WTC11 (cell line): ENCODE measurements around the gene EMC9. TPM values are rescaled to one million over a fixed set of nuclear protein-coding genes. Genes with fewer than 3 reads are reported as not detected.

Source experiments
- ATAC-seq: fragments of 200-7000 bp; cut with Tn5 transposase; 2 replicates; pipeline ENCODE4 v1.10.0; 2021; ENCODE audit warnings: mild to moderate bottlenecking, moderate library complexity
- CTCF ChIA-PET: fragments of 300-600 bp; sonication (Branson Sonifier 250); formaldehyde crosslinking; loops from one replicate; lab custom pipeline; 2021; ENCODE audit warnings: antibody characterized with exemption; lab: Charles Lee
- POLR2A ChIA-PET: fragments of 350-600 bp; sonication (Branson Sonifier 250); formaldehyde crosslinking; loops from one replicate; lab custom pipeline; 2021; ENCODE audit warnings: antibody characterized with exemption; lab: Charles Lee
- DNase-seq: peaks from one replicate; pipeline ENCODE4 v3.0.0; 2021; ENCODE audit warnings: low spot score
- H3K27ac Mint-ChIP-seq: 2 replicates; pipeline ENCODE4 v1.8.0; 2021; ENCODE audit warnings: mixed read lengths
- H3K27me3 Mint-ChIP-seq: 2 replicates; pipeline ENCODE4 v1.8.0; 2021; ENCODE audit warnings: low read depth, mild to moderate bottlenecking, moderate library complexity, mixed read lengths
- H3K36me3 Mint-ChIP-seq: 2 replicates; pipeline ENCODE4 v1.8.0; 2021; ENCODE audit warnings: mixed read lengths
- H3K4me1 Mint-ChIP-seq: 2 replicates; pipeline ENCODE4 v1.8.0; 2022; ENCODE audit warnings: mixed read lengths
- H3K4me3 Mint-ChIP-seq: 2 replicates; pipeline ENCODE4 v1.8.0; 2021; ENCODE audit warnings: mild to moderate bottlenecking, moderate library complexity, mixed read lengths
- H3K9me3 Mint-ChIP-seq: 2 replicates; pipeline ENCODE4 v1.8.0; 2021; ENCODE audit warnings: mixed read lengths
- ARID4B ChIP-seq: sonication (generic); formaldehyde crosslinking; IDR thresholded peaks from 2 replicates; pipeline ENCODE4 v1.8.0; 2023; ENCODE audit warnings: missing genetic modification reagents, mild to moderate bottlenecking, borderline replicate concordance
- ATF2 ChIP-seq: sonication (generic); formaldehyde crosslinking; IDR thresholded peaks from 2 replicates; pipeline ENCODE4 v1.8.1; 2022; ENCODE audit warnings: low read depth, missing genetic modification reagents, borderline replicate concordance
- HMGA2 ChIP-seq: fragments of 250-450 bp; sonication (Bioruptor Pico); IDR thresholded peaks from 2 replicates; pipeline ENCODE4 v1.4.0; 2021; ENCODE audit warnings: mild to moderate bottlenecking, moderate library complexity
- IRF2 ChIP-seq: sonication (generic); formaldehyde crosslinking; IDR thresholded peaks from 2 replicates; pipeline ENCODE4 v1.8.0; 2022; ENCODE audit warnings: low read depth, missing genetic modification reagents, borderline replicate concordance
- MLX ChIP-seq: sonication (generic); formaldehyde crosslinking; IDR thresholded peaks from 2 replicates; pipeline ENCODE4 v1.8.1; 2023; ENCODE audit warnings: mild to moderate bottlenecking, missing genetic modification reagents, moderate library complexity
- NFATC4 ChIP-seq: fragments of 250-450 bp; sonication (Bioruptor Pico); IDR thresholded peaks from 2 replicates; pipeline ENCODE4 v1.9.0; 2021; ENCODE audit warnings: mild to moderate bottlenecking
- TCF7 ChIP-seq: sonication (generic); formaldehyde crosslinking; IDR thresholded peaks from 2 replicates; pipeline ENCODE4 v1.8.0; 2022; ENCODE audit warnings: mild to moderate bottlenecking, low read depth, missing genetic modification reagents, moderate library complexity
- TEAD1 ChIP-seq: sonication (generic); formaldehyde crosslinking; IDR thresholded peaks from 2 replicates; pipeline ENCODE4 v1.8.0; 2022; ENCODE audit warnings: mild to moderate bottlenecking, missing genetic modification reagents
- USF1 ChIP-seq: sonication (generic); formaldehyde crosslinking; IDR thresholded peaks from 2 replicates; pipeline ENCODE4 v1.8.0; 2022; ENCODE audit warnings: mild to moderate bottlenecking, missing genetic modification reagents
- USF2 ChIP-seq: sonication (generic); formaldehyde crosslinking; IDR thresholded peaks from 2 replicates; pipeline ENCODE4 v1.8.1; 2023; ENCODE audit warnings: mild to moderate bottlenecking, missing genetic modification reagents, moderate library complexity
- ZNF281 ChIP-seq: sonication (generic); formaldehyde crosslinking; IDR thresholded peaks from 2 replicates; pipeline ENCODE4 v1.8.0; 2023; ENCODE audit warnings: mild to moderate bottlenecking, missing genetic modification reagents
- ZNF423 ChIP-seq: fragments of 250-450 bp; sonication (Bioruptor Pico); IDR thresholded peaks from 2 replicates; pipeline ENCODE4 v2.1.2; 2022; ENCODE audit warnings: mild to moderate bottlenecking, moderate library complexity
- ZNF425 ChIP-seq: fragments of 250-450 bp; sonication (Bioruptor Pico); conservative IDR thresholded peaks from 2 replicates; pipeline ENCODE4 v1.9.0; 2021; ENCODE audit warnings: mild to moderate bottlenecking
- ZNF512 ChIP-seq: sonication (generic); formaldehyde crosslinking; IDR thresholded peaks from 2 replicates; pipeline ENCODE4 v1.8.1; 2022; ENCODE audit warnings: missing genetic modification reagents, borderline replicate concordance
- total RNA-seq: library from RNA; stranded (reverse); gene quantifications from 3 replicates; pipeline ENCODE4 v1.2.3, GENCODE V29; 2021

EMC9 gene
- total RNA-seq, 1 experiment from 2014 or later, result 44.4 TPM

GRCh38 chr14:24176599-24176998 is 35.2 kb upstream of the EMC9 start (continued):
- TF ChIP-seq ARID4B, result no peak

GRCh38 chr14:24172871-24173281 is 31.5 kb upstream of the EMC9 start:
- ChIA-PET CTCF (interaction anchor here (0.9 to 3.1 kb wide), 3 partner anchors 12 to 115 kb away, joined by 3 to 16 read pairs (median 9); partner anchors contain the start of genes IRF9 and TM9SF1), POLR2A (interaction anchor here (1.2 to 1.4 kb wide), 2 partner anchors 12 to 22 kb away, joined by 4 to 6 read pairs; partner anchors contain the start of genes IRF9 and TM9SF1)
- ATAC-seq (no peak), DNase-seq (no peak)
- H3K4me3 Mint-ChIP-seq, result peak overlapping the region; percentile 79
- TF ChIP-seq USF1 (CRISPR knock-in tag), result no peak
- no peak for TF ChIP-seq ZNF512
- no peak for TF ChIP-seq USF2
- TF ChIP-seq NFATC4, result no peak
- TF ChIP-seq TCF7 (CRISPR knock-in tag), result no peak
- TF ChIP-seq ZNF281 (CRISPR knock-in tag), result no peak
- no peak for TF ChIP-seq ZNF423 (CRISPR knock-in tag)
- TF ChIP-seq HMGA2, result no peak
- no peak for TF ChIP-seq ZNF425 (CRISPR knock-in tag)
- no peak for TF ChIP-seq IRF2
- no peak for TF ChIP-seq MLX (CRISPR knock-in tag)
- TF ChIP-seq ATF2, result no peak
- no peak for TF ChIP-seq TEAD1 (CRISPR knock-in tag)
- H3K9me3 Mint-ChIP-seq, result no peaks in the 10 kb centered on the region
- H3K4me1 Mint-ChIP-seq, result peaks cover 9% of the 10 kb centered on the region
- no peak overlapping the region for H3K27ac Mint-ChIP-seq
- peaks cover 3% of the 10 kb centered on the region; the same call in 1 of the 2 replicates for H3K36me3 Mint-ChIP-seq
- no peaks in the 10 kb centered on the region; the same call in none of the 2 replicates for H3K27me3 Mint-ChIP-seq
